NB4 (cell line): ENCODE data around the gene FNBP1L.

Experiments used
- DNase-seq: peaks from one replicate; pipeline ENCODE4 v3.0.0; 2010; ENCODE audit warnings: low read depth
- H3K4me3 ChIP-seq: one replicate; pipeline ENCODE4 v1.5.1; 2011; ENCODE audit warnings: mild to moderate bottlenecking, low read depth, low read length, moderate library complexity
- CTCF ChIP-seq: IDR thresholded peaks from one replicate; pipeline ENCODE4 v1.5.1; 2012; ENCODE audit warnings: low read depth, low read length
- MAX ChIP-seq: IDR thresholded peaks from 2 replicates; pipeline ENCODE4 v1.6.1; 2011; ENCODE audit warnings: low read depth, low read length
- MYC ChIP-seq: IDR thresholded peaks from 2 replicates; pipeline ENCODE4 v1.6.1; 2011; ENCODE audit warnings: low read depth, low read length
- POLR2A ChIP-seq: IDR thresholded peaks from 2 replicates; pipeline ENCODE4 v1.6.1; 2011; ENCODE audit warnings: mild to moderate bottlenecking; ENCODE audit not compliant: insufficient read length; ENCODE audit errors: extremely low read depth

The FNBP1L gene

GRCh38 chr1:93576346-93576745 is 128.4 kb downstream of the FNBP1L start:
- no peak overlapping the region for H3K4me3 ChIP-seq
- DNase-seq, result no peak
- TF ChIP-seq CTCF (no peak), POLR2A (no peak), MYC (no peak), MAX (no peak)

- no peak for DNase-seq
- TF ChIP-seq MAX, result no peak
- TF ChIP-seq MYC, result no peak
- no peak for TF ChIP-seq CTCF
- TF ChIP-seq POLR2A, result no peak
- H3K4me3 ChIP-seq, result no peak overlapping the region
Observed at GRCh38 chr1:93576746-93577145, 128.8 kb downstream of the FNBP1L start.

- no peak for TF ChIP-seq MAX
- TF ChIP-seq CTCF, result no peak
- TF ChIP-seq MYC, result no peak
- H3K4me3 ChIP-seq, result no peak overlapping the region
- DNase-seq, result no peak
Observed at GRCh38 chr1:93577536-93578432, 129.9 kb downstream of the FNBP1L start.

- no peak for DNase-seq
- TF ChIP-seq CTCF, result no peak
- TF ChIP-seq POLR2A, result no peak
- no peak for TF ChIP-seq MAX
- TF ChIP-seq MYC, result no peak
- no peak overlapping the region for H3K4me3 ChIP-seq
Observed at GRCh38 chr1:93578433-93578830, 130.5 kb downstream of the FNBP1L start.

GRCh38 chr1:93578911-93579825 is 131.2 kb downstream of the FNBP1L start:
- TF ChIP-seq CTCF (no peak), MYC (no peak), MAX (no peak), POLR2A (no peak)
- no peak for DNase-seq

More at GRCh38 chr1:93578911-93579825, 131.2 kb downstream of the FNBP1L start:
- no peak overlapping the region for H3K4me3 ChIP-seq
